Body of pancreas (tissue), 4 donors: Measurements from ENCODE around the gene TYW1B.
"Not testable (repeated sequence)": the region's sequence is repeated elsewhere in the genome, so short reads cannot be mapped to it uniquely, and the experiment has no call there.

ENCODE experiments used
- POLR2A ChIP-seq, 3 donors: fragments of 450-650 bp; IDR thresholded peaks; one replicate each; pipeline ENCODE4 v1.6.1; 2016; ENCODE audit warnings: antibody characterized with exemption in 3 of 3, mild to moderate bottlenecking in 2 of 3
- TF ChIP-seq, protein P1 (sequence below), 7 experiments: fragments of 450-650 bp in 4 of 7; fragments of 200-600 bp in 3 of 7; sonication (generic) in 3 of 7; IDR thresholded peaks; one replicate each; pipeline ENCODE4 v1.5.1; 2016 to 2019; ENCODE audit warnings: antibody characterized with exemption in 7 of 7

DNA sequence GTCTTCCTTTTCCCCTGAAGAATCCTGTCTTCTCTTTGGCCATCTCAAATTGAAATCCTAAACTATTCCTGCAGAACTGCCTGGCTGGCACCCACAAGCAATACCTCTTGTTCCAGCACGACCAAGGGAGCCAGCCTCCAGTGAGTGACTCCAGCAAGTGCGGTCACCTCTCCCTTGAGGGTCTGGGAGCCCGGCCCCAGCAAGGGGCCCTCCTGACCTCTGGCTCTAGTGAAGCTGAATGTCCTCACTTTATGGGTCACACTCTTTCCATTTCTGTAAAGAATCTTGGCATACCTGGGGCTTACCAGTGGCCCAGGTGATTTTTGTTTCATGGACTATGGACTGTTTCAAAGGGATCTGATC is 37.3 kb downstream of the TYW1B start:
- TF ChIP-seq, protein P1, sequence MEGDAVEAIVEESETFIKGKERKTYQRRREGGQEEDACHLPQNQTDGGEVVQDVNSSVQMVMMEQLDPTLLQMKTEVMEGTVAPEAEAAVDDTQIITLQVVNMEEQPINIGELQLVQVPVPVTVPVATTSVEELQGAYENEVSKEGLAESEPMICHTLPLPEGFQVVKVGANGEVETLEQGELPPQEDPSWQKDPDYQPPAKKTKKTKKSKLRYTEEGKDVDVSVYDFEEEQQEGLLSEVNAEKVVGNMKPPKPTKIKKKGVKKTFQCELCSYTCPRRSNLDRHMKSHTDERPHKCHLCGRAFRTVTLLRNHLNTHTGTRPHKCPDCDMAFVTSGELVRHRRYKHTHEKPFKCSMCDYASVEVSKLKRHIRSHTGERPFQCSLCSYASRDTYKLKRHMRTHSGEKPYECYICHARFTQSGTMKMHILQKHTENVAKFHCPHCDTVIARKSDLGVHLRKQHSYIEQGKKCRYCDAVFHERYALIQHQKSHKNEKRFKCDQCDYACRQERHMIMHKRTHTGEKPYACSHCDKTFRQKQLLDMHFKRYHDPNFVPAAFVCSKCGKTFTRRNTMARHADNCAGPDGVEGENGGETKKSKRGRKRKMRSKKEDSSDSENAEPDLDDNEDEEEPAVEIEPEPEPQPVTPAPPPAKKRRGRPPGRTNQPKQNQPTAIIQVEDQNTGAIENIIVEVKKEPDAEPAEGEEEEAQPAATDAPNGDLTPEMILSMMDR (IDR thresholded peaks at IDR 0.05): not testable (repeated sequence)
- TF ChIP-seq POLR2A (IDR thresholded peaks at IDR 0.05): not testable (repeated sequence)
